HepG2 (cell line): ENCODE data around the gene PLXNB2. TPM values are rescaled to one million over a fixed set of nuclear protein-coding genes. Genes with fewer than 3 reads are reported as not detected.
A peak's percentile ranks its signal among the peaks of the same experiment; 100 is the strongest.

ENCODE experiments used
- ATAC-seq: fragments of 200-7000 bp; cut with Tn5 transposase; 3 replicates; pipeline ENCODE4 v1.9.1; 2020; ENCODE audit warnings: mild to moderate bottlenecking, moderate library complexity
- BruUV-seq: library from RNA; stranded (reverse); fragments of 400-500 nt; replicated peaks from 2 replicates; lab custom pipeline; 2021; lab: Mats Ljungman, UMichigan
- CTCF ChIA-PET: fragments of 300-600 bp; formaldehyde crosslinking; extraction: SDS; loops from one replicate; lab custom pipeline; 2021; ENCODE audit warnings: low total read pairs, inconsistent platforms, low intra/inter-chr PET ratio; lab: Yijun Ruan, JAX
- POLR2A ChIA-PET: fragments of 350-600 bp; sonication (Branson Sonifier 250); formaldehyde crosslinking; loops from one replicate; lab custom pipeline; 2020; ENCODE audit warnings: antibody characterized with exemption, inconsistent platforms; lab: Yijun Ruan, JAX
- DNase-seq: peaks from one replicate; pipeline ENCODE4 v3.0.0-alpha.2; 2015; ENCODE audit warnings: low spot score
- FAIRE-seq: peaks from 3 replicates; lab custom pipeline; 2011; peaks lifted over from hg19 to GRCh38; lab: Jason Lieb, UNC
- H2AFZ ChIP-seq: one replicate; pipeline ENCODE4 v1.6.1; 2011; ENCODE audit warnings: low read length, inconsistent platforms
- H3K27ac ChIP-seq: fragments of 300-600 bp; 3 replicates; pipeline ENCODE4 v1.8.0; 2011; ENCODE audit warnings: mixed run types, mild to moderate bottlenecking, mixed read lengths, low read length, inconsistent platforms; ENCODE audit not compliant: insufficient read depth; ENCODE audit errors: extremely low read length
- H3K27me3 ChIP-seq, 2 experiments: fragments of 200-600 bp in 1 of 2; 2 replicates in 1 of 2; 3 replicates in 1 of 2; pipeline versions ENCODE4 v1.6.0 to v1.8.0; 2011; ENCODE audit warnings: low read length in 2 of 2, mild to moderate bottlenecking in 2 of 2, moderate library complexity in 2 of 2, inconsistent platforms in 1 of 2; ENCODE audit not compliant: insufficient read depth in 2 of 2, control insufficient read depth in 1 of 2
- H3K36me3 ChIP-seq, 2 experiments: fragments of 200-600 bp in 1 of 2; replicated peaks in 1 of 2; 2 replicates in 1 of 2; 3 replicates in 1 of 2; pipeline versions ENCODE4 v1.5.1 to v1.8.0; 2011; ENCODE audit warnings: low read length in 2 of 2, inconsistent platforms in 1 of 2; ENCODE audit not compliant: insufficient read depth in 2 of 2, control insufficient read depth in 1 of 2
- H3K4me1 ChIP-seq: 2 replicates; pipeline ENCODE4 v1.5.1; 2012; ENCODE audit warnings: low read length, inconsistent platforms; ENCODE audit not compliant: insufficient read depth
- H3K4me2 ChIP-seq: 2 replicates; pipeline ENCODE4 v1.6.0; 2011; ENCODE audit warnings: low read depth, low read length, inconsistent platforms
- H3K4me3 ChIP-seq, 3 experiments: fragments of 200-600 bp in 1 of 3; sonication (generic), shearing (Covaris generic) in 1 of 3; replicated peaks in 1 of 3; 2 replicates each; pipeline ENCODE4 v1.5.1; 2011 to 2016; ENCODE audit warnings: low read length in 3 of 3, inconsistent platforms in 2 of 3, low read depth in 2 of 3, mild to moderate bottlenecking in 2 of 3, control low read depth in 1 of 3, mixed read lengths in 1 of 3; ENCODE audit not compliant: insufficient read depth in 1 of 3
- H3K79me2 ChIP-seq: one replicate; pipeline ENCODE4 v1.6.1; 2011; ENCODE audit warnings: low read length, inconsistent platforms; ENCODE audit not compliant: insufficient read depth
- H3K9ac ChIP-seq: 2 replicates; pipeline ENCODE4 v1.6.0; 2011; ENCODE audit warnings: mild to moderate bottlenecking, low read depth, low read length, inconsistent platforms; ENCODE audit not compliant: insufficient read depth
- H3K9me3 ChIP-seq: 2 replicates; pipeline ENCODE4 v1.5.1; 2012; ENCODE audit warnings: mild to moderate bottlenecking, low read length
- H4K20me1 ChIP-seq: 2 replicates; pipeline ENCODE4 v1.6.0; 2011; ENCODE audit warnings: inconsistent platforms, mild to moderate bottlenecking, low read length, moderate library complexity; ENCODE audit not compliant: insufficient read depth
- AGO1 ChIP-seq: fragments of 200-400 bp; formaldehyde crosslinking; IDR thresholded peaks from 2 replicates; pipeline ENCODE4 v1.6.1; 2017; ENCODE audit warnings: mild to moderate bottlenecking, low read depth, low read length, moderate library complexity; ENCODE audit not compliant: poor library complexity, severe bottlenecking
- HNRNPL ChIP-seq: fragments of 200-400 bp; formaldehyde crosslinking; IDR thresholded peaks from 2 replicates; pipeline ENCODE4 v1.6.1; 2017; ENCODE audit warnings: mild to moderate bottlenecking, low read depth, low read length
- NCOA1 ChIP-seq: sonication (generic); formaldehyde crosslinking; IDR thresholded peaks from 2 replicates; pipeline ENCODE4 v1.9.0; 2021; ENCODE audit warnings: missing genetic modification reagents
- SALL2 ChIP-seq: sonication (generic); formaldehyde crosslinking; IDR thresholded peaks from 2 replicates; pipeline ENCODE4 v1.8.1; 2023; ENCODE audit warnings: mild to moderate bottlenecking, missing genetic modification reagents, inconsistent platforms
- TAF1 ChIP-seq: sonication (generic); formaldehyde crosslinking; IDR thresholded peaks from 2 replicates; pipeline ENCODE4 v1.4.0; 2020; ENCODE audit warnings: missing genetic modification reagents
- TEF ChIP-seq: sonication (generic); formaldehyde crosslinking; IDR thresholded peaks from 2 replicates; pipeline ENCODE4 v1.5.0; 2020; ENCODE audit warnings: missing genetic modification reagents
- ZSCAN29 ChIP-seq: sonication (generic); formaldehyde crosslinking; conservative IDR thresholded peaks from 2 replicates; pipeline ENCODE4 v1.4.0; 2020; ENCODE audit warnings: mild to moderate bottlenecking, missing genetic modification reagents
- WGBS: methylation state at CpG from one replicate; pipeline ENCODE4 v1.1.6; 2017; ENCODE audit warnings: low lambda C conversion rate; 5-methylcytosine and 5-hydroxymethylcytosine counted together
- in situ Hi-C: cut with HindIII; loops from 2 replicates; pipeline ENCODE4 v1.10.0; 2017; ENCODE audit warnings: low pct_unique_long_range_greater_than_20kb; ENCODE audit not compliant: extremely low pct_ligation_motif_present
- intact Hi-C: fragments of 100-400 bp; cut with micrococcal nuclease; formaldehyde crosslinking; loops from one replicate; pipeline ENCODE4 v1.10.0; 2022; ENCODE audit not compliant: unreplicated experiment
- polyA plus RNA-seq, 8 experiments: library from polyadenylated mRNA; depleted of rRNA in 3 of 8; stranded (reverse) in 7 of 8; unstranded in 1 of 8; fragments of >200 nt; fragmentation: Illumina TruSeq in 4 of 8; extraction: Trizol in 4 of 8; gene quantifications; 2 replicates each; pipeline versions ENCODE4 v1.2.1 to v1.2.3, GENCODE V29; 2011 to 2016; ENCODE audit warnings: low read depth in 4 of 8, missing spikeins in 1 of 8, mixed read lengths in 1 of 8; ENCODE audit not compliant: insufficient read depth in 1 of 8
- total RNA-seq, 5 experiments: library from RNA; depleted of rRNA; stranded (reverse); fragments of >200 nt; fragmentation: Illumina TruSeq; extraction: Trizol; gene quantifications; 2 replicates each; pipeline ENCODE4 v1.2.3, GENCODE V29; 2016; ENCODE audit warnings: low read depth in 1 of 5
- TF ChIP-seq, protein P1 (sequence below): sonication (generic); formaldehyde crosslinking; IDR thresholded peaks from 2 replicates; pipeline ENCODE4 v1.4.0; 2020; ENCODE audit warnings: low read depth, missing genetic modification reagents

PLXNB2 gene
- total and polyA plus RNA-seq, 2 of the 13 experiments (the other 11 are each of a cell fraction or from before 2014, with no cell fraction given) = 32.6 to 68.9 TPM

- POLR2A ChIA-PET = interaction anchor here (0.7 to 0.9 kb wide), 3 partner anchors 9 to 22 kb away, joined by 3 to 6 read pairs (median 3); no protein-coding TSS in a partner anchor
- H3K4me1 ChIP-seq = peaks cover 67% of the 10 kb centered on the region
- H4K20me1 ChIP-seq = no peaks in the 10 kb centered on the region
- no peaks in the 10 kb centered on the region for H3K36me3 ChIP-seq
- no peak overlapping the region for H3K27ac ChIP-seq
- intact Hi-C loops = no loop called here
- ATAC-seq (no peak), DNase-seq (no peak)
- no peak overlapping the region for H3K9ac ChIP-seq
- H3K4me3 ChIP-seq = no peak overlapping the region
- peak overlapping the region; percentile 10; the same call in 1 of the 2 replicates for H3K4me2 ChIP-seq
- no peaks in the 10 kb centered on the region for H3K79me2 ChIP-seq
- no peaks in the 10 kb centered on the region for H3K9me3 ChIP-seq
- TF ChIP-seq AGO1 (peak; percentile 32), TEF (no peak), HNRNPL (peak; percentile 63; the same call in 1 of the 2 replicates), TAF1 (CRISPR knock-in tag) (0 out of 2 replicates have a peak, but pooled peaks have one; percentile 18), SALL2 (CRISPR knock-in tag) (no peak), NCOA1 (CRISPR knock-in tag) (no peak), ZSCAN29 (CRISPR knock-in tag) (no peak)
- TF ChIP-seq, protein P1, sequence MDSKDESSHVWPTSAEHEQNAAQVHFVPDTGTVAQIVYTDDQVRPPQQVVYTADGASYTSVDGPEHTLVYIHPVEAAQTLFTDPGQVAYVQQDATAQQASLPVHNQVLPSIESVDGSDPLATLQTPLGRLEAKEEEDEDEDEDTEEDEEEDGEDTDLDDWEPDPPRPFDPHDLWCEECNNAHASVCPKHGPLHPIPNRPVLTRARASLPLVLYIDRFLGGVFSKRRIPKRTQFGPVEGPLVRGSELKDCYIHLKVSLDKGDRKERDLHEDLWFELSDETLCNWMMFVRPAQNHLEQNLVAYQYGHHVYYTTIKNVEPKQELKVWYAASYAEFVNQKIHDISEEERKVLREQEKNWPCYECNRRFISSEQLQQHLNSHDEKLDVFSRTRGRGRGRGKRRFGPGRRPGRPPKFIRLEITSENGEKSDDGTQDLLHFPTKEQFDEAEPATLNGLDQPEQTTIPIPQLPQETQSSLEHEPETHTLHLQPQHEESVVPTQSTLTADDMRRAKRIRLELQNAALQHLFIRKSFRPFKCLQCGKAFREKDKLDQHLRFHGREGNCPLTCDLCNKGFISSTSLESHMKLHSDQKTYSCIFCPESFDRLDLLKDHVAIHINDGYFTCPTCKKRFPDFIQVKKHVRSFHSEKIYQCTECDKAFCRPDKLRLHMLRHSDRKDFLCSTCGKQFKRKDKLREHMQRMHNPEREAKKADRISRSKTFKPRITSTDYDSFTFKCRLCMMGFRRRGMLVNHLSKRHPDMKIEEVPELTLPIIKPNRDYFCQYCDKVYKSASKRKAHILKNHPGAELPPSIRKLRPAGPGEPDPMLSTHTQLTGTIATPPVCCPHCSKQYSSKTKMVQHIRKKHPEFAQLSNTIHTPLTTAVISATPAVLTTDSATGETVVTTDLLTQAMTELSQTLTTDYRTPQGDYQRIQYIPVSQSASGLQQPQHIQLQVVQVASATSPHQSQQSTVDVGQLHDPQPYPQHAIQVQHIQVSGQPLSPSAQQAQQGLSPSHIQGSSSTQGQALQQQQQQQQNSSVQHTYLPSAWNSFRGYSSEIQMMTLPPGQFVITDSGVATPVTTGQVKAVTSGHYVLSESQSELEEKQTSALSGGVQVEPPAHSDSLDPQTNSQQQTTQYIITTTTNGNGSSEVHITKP (CRISPR knock-in tag) = no peak
- TF ChIP-seq, all 625 proteins: peak for 3
- FAIRE-seq = no peak
- in situ Hi-C loops = no loop called here
- CTCF ChIA-PET = interaction anchor here (1.5 kb wide), 1 partner anchor 40 kb away, joined by 3 read pairs; no protein-coding TSS in a partner anchor
- Histone ChIP-seq H2AFZ (no peak overlapping the region), H3K27me3 (peaks cover 0 to 1% of the 10 kb centered on the region in 2 experiments; a peak in 3 of 5 replicates)
- 39% methylated on average over 4 of the region's 45 CpGs for WGBS
- BruUV-seq = no TSS peak
Measured at GRCh38 chr22:50316114-50317065, 8.9 kb upstream of the PLXNB2 start.
